ENCODE data around the gene FAM177A1.

- TF ChIP-seq CTCF (IDR thresholded peaks at IDR 0.05; ENCODE audit: borderline replicate concordance, extremely low read depth, low read length, poor library complexity, severe bottlenecking) (no peak), EZH2 (IDR thresholded peaks at IDR 0.05; ENCODE audit: borderline replicate concordance, low read depth, low read length, severe bottlenecking) (no peak)
Measured at GRCh38 chr14:35085441-35085840, 39.4 kb downstream of the FAM177A1 start.

All from DND-41 (cell line).